WTC11 (cell line): Measurements from ENCODE around the gene MEGF6. TPM values are rescaled to one million over a fixed set of nuclear protein-coding genes. Genes with fewer than 3 reads are reported as not detected.

Experiments used
- ATAC-seq: fragments of 200-7000 bp; cut with Tn5 transposase; 2 replicates; pipeline ENCODE4 v1.10.0; 2021; ENCODE audit warnings: mild to moderate bottlenecking, moderate library complexity
- CTCF ChIA-PET: fragments of 300-600 bp; sonication (Branson Sonifier 250); formaldehyde crosslinking; loops from one replicate; lab custom pipeline; 2021; ENCODE audit warnings: antibody characterized with exemption; lab: Charles Lee
- POLR2A ChIA-PET: fragments of 350-600 bp; sonication (Branson Sonifier 250); formaldehyde crosslinking; loops from one replicate; lab custom pipeline; 2021; ENCODE audit warnings: antibody characterized with exemption; lab: Charles Lee
- DNase-seq: peaks from one replicate; pipeline ENCODE4 v3.0.0; 2021; ENCODE audit warnings: low spot score
- H3K27ac Mint-ChIP-seq: 2 replicates; pipeline ENCODE4 v1.8.0; 2021; ENCODE audit warnings: mixed read lengths
- H3K27me3 Mint-ChIP-seq: 2 replicates; pipeline ENCODE4 v1.8.0; 2021; ENCODE audit warnings: low read depth, mild to moderate bottlenecking, moderate library complexity, mixed read lengths
- H3K36me3 Mint-ChIP-seq: 2 replicates; pipeline ENCODE4 v1.8.0; 2021; ENCODE audit warnings: mixed read lengths
- H3K4me1 Mint-ChIP-seq: 2 replicates; pipeline ENCODE4 v1.8.0; 2022; ENCODE audit warnings: mixed read lengths
- H3K4me3 Mint-ChIP-seq: 2 replicates; pipeline ENCODE4 v1.8.0; 2021; ENCODE audit warnings: mild to moderate bottlenecking, moderate library complexity, mixed read lengths
- H3K9me3 Mint-ChIP-seq: 2 replicates; pipeline ENCODE4 v1.8.0; 2021; ENCODE audit warnings: mixed read lengths
- CBFB ChIP-seq: sonication (generic); formaldehyde crosslinking; IDR thresholded peaks from 2 replicates; pipeline ENCODE4 v1.8.1; 2022; ENCODE audit warnings: mild to moderate bottlenecking, low read depth, missing genetic modification reagents
- CREB1 ChIP-seq: sonication (generic); formaldehyde crosslinking; IDR thresholded peaks from 2 replicates; pipeline ENCODE4 v1.8.0; 2023; ENCODE audit warnings: mild to moderate bottlenecking, missing genetic modification reagents
- CREM ChIP-seq: sonication (generic); formaldehyde crosslinking; IDR thresholded peaks from 2 replicates; pipeline ENCODE4 v1.8.1; 2022; ENCODE audit warnings: mild to moderate bottlenecking, missing genetic modification reagents, moderate library complexity
- IRF2 ChIP-seq: sonication (generic); formaldehyde crosslinking; IDR thresholded peaks from 2 replicates; pipeline ENCODE4 v1.8.0; 2022; ENCODE audit warnings: low read depth, missing genetic modification reagents, borderline replicate concordance
- JUN ChIP-seq: sonication (generic); formaldehyde crosslinking; IDR thresholded peaks from 2 replicates; pipeline ENCODE4 v1.8.0; 2023; ENCODE audit warnings: mild to moderate bottlenecking, missing genetic modification reagents
- NR1H2 ChIP-seq: sonication (generic); formaldehyde crosslinking; IDR thresholded peaks from 2 replicates; pipeline ENCODE4 v1.9.0; 2021; ENCODE audit warnings: mild to moderate bottlenecking, moderate library complexity, missing genetic modification reagents
- SMAD4 ChIP-seq: sonication (generic); formaldehyde crosslinking; IDR thresholded peaks from 2 replicates; pipeline ENCODE4 v1.8.0; 2022; ENCODE audit warnings: mild to moderate bottlenecking, missing genetic modification reagents
- ZNF121 ChIP-seq: sonication (generic); formaldehyde crosslinking; IDR thresholded peaks from 2 replicates; pipeline ENCODE4 v1.8.0; 2023; ENCODE audit warnings: missing genetic modification reagents
- total RNA-seq: library from RNA; stranded (reverse); gene quantifications from 3 replicates; pipeline ENCODE4 v1.2.3, GENCODE V29; 2021
- TF ChIP-seq, protein P1 (sequence below): sonication (generic); formaldehyde crosslinking; IDR thresholded peaks from 2 replicates; pipeline ENCODE4 v1.8.0; 2023; ENCODE audit warnings: missing genetic modification reagents, mild to moderate bottlenecking, borderline replicate concordance
- TF ChIP-seq, protein P2 (sequence below): fragments of 200-600 bp; IDR thresholded peaks from 2 replicates; pipeline ENCODE4 v1.8.0; 2022; ENCODE audit warnings: antibody characterized with exemption
- TF ChIP-seq, protein P3 (sequence below): sonication (generic); formaldehyde crosslinking; conservative IDR thresholded peaks from 2 replicates; pipeline ENCODE4 v1.8.1; 2023; ENCODE audit warnings: mild to moderate bottlenecking, low read depth, missing genetic modification reagents, moderate library complexity
- TF ChIP-seq, protein P4 (sequence below): sonication (generic); formaldehyde crosslinking; IDR thresholded peaks from 2 replicates; pipeline ENCODE4 v1.8.1; 2023; ENCODE audit warnings: mild to moderate bottlenecking, missing genetic modification reagents, moderate library complexity

Gene MEGF6
- total RNA-seq, 1 experiment from 2014 or later = 24.9 TPM

DNA sequence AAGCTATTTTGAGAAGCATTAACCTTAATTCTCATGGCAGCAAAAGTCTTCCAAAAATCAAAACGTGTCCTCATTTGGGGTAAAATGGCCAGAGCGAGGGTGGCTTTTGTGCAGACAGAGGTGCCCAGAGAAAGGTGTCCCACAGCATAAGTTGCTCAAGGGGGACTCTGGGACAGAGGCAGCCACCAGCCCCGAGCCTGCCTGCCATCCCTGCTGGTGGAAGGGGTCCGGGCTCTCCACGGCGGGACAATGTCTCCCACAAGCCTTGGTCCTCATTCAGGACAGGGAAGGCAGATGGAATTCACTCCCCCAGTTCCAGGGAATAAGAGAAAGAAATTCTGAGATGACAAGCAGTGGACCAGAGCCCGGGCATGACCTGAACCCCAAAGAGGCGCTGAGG lies 169.4 kb downstream of the MEGF6 start:
- Mint-ChIP-seq H3K4me1 (no peaks in the 10 kb centered on the region), H3K4me3 (no peak overlapping the region), H3K9me3 (no peaks in the 10 kb centered on the region)
- CTCF ChIA-PET = interaction anchor here (0.6 to 5.3 kb wide), 9 partner anchors 10 to 85 kb away, joined by 3 to 24 read pairs (median 4); no protein-coding TSS in a partner anchor
- TF ChIP-seq JUN (no peak), CBFB (CRISPR knock-in tag) (no peak)
- TF ChIP-seq, protein P1, sequence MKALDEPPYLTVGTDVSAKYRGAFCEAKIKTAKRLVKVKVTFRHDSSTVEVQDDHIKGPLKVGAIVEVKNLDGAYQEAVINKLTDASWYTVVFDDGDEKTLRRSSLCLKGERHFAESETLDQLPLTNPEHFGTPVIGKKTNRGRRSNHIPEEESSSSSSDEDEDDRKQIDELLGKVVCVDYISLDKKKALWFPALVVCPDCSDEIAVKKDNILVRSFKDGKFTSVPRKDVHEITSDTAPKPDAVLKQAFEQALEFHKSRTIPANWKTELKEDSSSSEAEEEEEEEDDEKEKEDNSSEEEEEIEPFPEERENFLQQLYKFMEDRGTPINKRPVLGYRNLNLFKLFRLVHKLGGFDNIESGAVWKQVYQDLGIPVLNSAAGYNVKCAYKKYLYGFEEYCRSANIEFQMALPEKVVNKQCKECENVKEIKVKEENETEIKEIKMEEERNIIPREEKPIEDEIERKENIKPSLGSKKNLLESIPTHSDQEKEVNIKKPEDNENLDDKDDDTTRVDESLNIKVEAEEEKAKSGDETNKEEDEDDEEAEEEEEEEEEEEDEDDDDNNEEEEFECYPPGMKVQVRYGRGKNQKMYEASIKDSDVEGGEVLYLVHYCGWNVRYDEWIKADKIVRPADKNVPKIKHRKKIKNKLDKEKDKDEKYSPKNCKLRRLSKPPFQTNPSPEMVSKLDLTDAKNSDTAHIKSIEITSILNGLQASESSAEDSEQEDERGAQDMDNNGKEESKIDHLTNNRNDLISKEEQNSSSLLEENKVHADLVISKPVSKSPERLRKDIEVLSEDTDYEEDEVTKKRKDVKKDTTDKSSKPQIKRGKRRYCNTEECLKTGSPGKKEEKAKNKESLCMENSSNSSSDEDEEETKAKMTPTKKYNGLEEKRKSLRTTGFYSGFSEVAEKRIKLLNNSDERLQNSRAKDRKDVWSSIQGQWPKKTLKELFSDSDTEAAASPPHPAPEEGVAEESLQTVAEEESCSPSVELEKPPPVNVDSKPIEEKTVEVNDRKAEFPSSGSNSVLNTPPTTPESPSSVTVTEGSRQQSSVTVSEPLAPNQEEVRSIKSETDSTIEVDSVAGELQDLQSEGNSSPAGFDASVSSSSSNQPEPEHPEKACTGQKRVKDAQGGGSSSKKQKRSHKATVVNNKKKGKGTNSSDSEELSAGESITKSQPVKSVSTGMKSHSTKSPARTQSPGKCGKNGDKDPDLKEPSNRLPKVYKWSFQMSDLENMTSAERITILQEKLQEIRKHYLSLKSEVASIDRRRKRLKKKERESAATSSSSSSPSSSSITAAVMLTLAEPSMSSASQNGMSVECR (CRISPR knock-in tag) = no peak
- TF ChIP-seq, all 79 proteins: peak for 0
- DNase-seq (no peak), ATAC-seq (no peak)
- Mint-ChIP-seq H3K36me3 (no peaks in the 10 kb centered on the region), H3K27me3 (no peaks in the 10 kb centered on the region), H3K27ac (no peak overlapping the region)
- POLR2A ChIA-PET = no interaction called here

DNA sequence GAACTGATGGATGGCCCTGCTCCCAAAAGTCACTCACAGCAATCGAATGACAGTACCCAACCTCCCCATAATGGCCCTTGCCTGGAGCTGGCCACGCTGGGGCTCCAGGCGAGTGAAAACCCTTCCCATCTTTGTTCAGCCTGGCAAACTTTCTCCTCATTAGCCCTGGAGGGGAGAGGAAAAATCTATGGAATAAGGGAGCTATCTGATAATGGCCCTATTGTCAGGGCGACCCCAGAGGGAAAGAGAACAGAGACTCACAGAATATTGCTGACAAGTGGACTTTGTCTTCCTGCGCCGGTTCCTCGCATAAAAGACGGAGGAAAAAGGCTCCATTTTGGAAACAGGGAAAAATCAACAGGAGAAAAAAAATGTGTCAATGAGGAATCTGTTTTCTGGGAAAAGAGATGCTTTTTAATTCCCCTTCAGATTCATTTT lies 169.9 kb downstream of the MEGF6 start:
- ATAC-seq (no peak), DNase-seq (no peak)
- H3K4me1 Mint-ChIP-seq = no peaks in the 10 kb centered on the region
- TF ChIP-seq IRF2 (CRISPR knock-in tag) (no peak), NR1H2 (no peak)
- ChIA-PET POLR2A (no interaction called here), CTCF (interaction anchor here (1.0 to 5.3 kb wide), 8 partner anchors 9 to 77 kb away, joined by 3 to 24 read pairs (median 4); no protein-coding TSS in a partner anchor)
- no peaks in the 10 kb centered on the region for H3K27me3 Mint-ChIP-seq
- H3K4me3 Mint-ChIP-seq = no peak overlapping the region
- peak overlapping the region; percentile 53; the same call in 1 of the 2 replicates for H3K27ac Mint-ChIP-seq
- no peaks in the 10 kb centered on the region for H3K9me3 Mint-ChIP-seq
- no peaks in the 10 kb centered on the region for H3K36me3 Mint-ChIP-seq

DNA sequence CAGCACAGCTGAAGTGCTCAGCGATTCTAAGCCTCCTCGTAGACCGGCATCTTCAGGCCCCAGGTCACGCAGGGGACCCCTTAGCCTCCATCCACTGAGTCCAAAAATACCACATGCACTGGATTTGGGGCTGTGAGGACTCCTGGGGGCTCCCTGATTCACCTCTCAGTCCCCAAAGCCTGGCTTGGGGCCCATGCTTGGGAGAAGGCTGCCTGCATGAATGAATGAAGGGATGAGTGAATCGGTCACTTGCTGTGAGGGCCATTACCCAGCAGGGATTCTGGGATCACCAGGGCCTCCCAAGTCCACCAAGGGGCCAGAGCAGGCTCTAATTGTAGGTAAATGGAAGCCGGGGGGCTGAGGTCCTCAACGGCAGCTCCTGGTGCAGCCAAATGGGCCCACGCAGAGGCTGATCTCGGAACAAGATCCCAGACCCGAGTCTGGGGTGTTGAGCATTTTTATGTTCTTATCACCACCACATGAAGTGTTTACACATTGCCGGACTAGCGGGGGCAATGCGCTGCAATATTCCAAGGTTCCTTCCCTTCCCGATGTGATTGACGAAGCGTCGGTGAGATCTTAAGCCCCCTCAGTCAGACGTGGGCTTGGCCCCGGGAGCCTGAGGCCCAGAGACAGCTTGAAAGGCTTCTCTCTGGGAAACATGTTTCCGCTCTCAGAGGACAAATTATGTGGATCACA lies 170.4 kb downstream of the MEGF6 start:
- Mint-ChIP-seq H3K27ac (peak overlapping the region; percentile 53), H3K4me1 (no peaks in the 10 kb centered on the region), H3K9me3 (no peaks in the 10 kb centered on the region), H3K4me3 (no peak overlapping the region)
- ATAC-seq = no peak
- ChIA-PET POLR2A (no interaction called here), CTCF (interaction anchor here (0.6 to 5.3 kb wide), 9 partner anchors 9 to 77 kb away, joined by 3 to 24 read pairs (median 4); no protein-coding TSS in a partner anchor)
- TF ChIP-seq CREB1 (no peak), ZNF121 (no peak), CREM (no peak), SMAD4 (no peak), JUN (no peak)
- TF ChIP-seq, protein P2, sequence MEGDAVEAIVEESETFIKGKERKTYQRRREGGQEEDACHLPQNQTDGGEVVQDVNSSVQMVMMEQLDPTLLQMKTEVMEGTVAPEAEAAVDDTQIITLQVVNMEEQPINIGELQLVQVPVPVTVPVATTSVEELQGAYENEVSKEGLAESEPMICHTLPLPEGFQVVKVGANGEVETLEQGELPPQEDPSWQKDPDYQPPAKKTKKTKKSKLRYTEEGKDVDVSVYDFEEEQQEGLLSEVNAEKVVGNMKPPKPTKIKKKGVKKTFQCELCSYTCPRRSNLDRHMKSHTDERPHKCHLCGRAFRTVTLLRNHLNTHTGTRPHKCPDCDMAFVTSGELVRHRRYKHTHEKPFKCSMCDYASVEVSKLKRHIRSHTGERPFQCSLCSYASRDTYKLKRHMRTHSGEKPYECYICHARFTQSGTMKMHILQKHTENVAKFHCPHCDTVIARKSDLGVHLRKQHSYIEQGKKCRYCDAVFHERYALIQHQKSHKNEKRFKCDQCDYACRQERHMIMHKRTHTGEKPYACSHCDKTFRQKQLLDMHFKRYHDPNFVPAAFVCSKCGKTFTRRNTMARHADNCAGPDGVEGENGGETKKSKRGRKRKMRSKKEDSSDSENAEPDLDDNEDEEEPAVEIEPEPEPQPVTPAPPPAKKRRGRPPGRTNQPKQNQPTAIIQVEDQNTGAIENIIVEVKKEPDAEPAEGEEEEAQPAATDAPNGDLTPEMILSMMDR = no peak
- TF ChIP-seq, protein P3, sequence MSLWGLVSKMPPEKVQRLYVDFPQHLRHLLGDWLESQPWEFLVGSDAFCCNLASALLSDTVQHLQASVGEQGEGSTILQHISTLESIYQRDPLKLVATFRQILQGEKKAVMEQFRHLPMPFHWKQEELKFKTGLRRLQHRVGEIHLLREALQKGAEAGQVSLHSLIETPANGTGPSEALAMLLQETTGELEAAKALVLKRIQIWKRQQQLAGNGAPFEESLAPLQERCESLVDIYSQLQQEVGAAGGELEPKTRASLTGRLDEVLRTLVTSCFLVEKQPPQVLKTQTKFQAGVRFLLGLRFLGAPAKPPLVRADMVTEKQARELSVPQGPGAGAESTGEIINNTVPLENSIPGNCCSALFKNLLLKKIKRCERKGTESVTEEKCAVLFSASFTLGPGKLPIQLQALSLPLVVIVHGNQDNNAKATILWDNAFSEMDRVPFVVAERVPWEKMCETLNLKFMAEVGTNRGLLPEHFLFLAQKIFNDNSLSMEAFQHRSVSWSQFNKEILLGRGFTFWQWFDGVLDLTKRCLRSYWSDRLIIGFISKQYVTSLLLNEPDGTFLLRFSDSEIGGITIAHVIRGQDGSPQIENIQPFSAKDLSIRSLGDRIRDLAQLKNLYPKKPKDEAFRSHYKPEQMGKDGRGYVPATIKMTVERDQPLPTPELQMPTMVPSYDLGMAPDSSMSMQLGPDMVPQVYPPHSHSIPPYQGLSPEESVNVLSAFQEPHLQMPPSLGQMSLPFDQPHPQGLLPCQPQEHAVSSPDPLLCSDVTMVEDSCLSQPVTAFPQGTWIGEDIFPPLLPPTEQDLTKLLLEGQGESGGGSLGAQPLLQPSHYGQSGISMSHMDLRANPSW = no peak
- TF ChIP-seq, protein P4, sequence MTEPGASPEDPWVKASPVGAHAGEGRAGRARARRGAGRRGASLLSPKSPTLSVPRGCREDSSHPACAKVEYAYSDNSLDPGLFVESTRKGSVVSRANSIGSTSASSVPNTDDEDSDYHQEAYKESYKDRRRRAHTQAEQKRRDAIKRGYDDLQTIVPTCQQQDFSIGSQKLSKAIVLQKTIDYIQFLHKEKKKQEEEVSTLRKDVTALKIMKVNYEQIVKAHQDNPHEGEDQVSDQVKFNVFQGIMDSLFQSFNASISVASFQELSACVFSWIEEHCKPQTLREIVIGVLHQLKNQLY (CRISPR knock-in tag) = no peak
- TF ChIP-seq, all 79 proteins: peak for 0
- no peak for DNase-seq
- no peaks in the 10 kb centered on the region for H3K27me3 Mint-ChIP-seq
- no peaks in the 10 kb centered on the region for H3K36me3 Mint-ChIP-seq
